GM21515 (cell line): Measurements from ENCODE around the gene FBXO10.

ENCODE experiments used
- ATAC-seq: cut with Tn5 transposase; IDR thresholded peaks from one replicate; pipeline ENCODE4 v1.9.1; 2021; ENCODE audit not compliant: unreplicated experiment

FBXO10 gene

GRCh38 chr9:37554318-37554717 is 21.9 kb downstream of the FBXO10 start:
- ATAC-seq = no peak

- no peak for ATAC-seq
Observed at GRCh38 chr9:37551888-37552287, 24.3 kb downstream of the FBXO10 start.

DNA sequence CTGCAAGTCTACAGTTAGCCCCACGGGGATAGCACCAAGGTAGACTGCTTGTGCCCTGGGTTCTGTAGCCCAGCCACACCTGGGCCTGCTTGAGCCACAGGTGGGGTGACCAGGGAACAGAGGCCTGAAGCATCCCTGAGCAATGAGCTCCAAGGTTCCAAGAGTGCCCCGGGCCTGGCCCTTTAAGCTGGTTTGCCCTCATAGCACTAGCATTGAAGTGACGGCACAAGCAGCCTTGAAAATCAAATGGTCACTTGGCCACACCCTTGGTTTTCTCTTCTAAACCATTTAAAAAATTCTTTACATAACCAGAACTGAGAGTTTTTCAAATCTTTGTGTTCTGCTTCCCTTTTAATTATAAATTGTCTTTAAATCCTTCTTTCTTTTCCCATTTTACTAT is 24.7 kb downstream of the FBXO10 start:
- no peak for ATAC-seq

GRCh38 chr9:37550781-37551180 is 25.4 kb downstream of the FBXO10 start:
- no peak for ATAC-seq

GRCh38 chr9:37549527-37549926 is 26.7 kb downstream of the FBXO10 start:
- ATAC-seq = no peak

DNA sequence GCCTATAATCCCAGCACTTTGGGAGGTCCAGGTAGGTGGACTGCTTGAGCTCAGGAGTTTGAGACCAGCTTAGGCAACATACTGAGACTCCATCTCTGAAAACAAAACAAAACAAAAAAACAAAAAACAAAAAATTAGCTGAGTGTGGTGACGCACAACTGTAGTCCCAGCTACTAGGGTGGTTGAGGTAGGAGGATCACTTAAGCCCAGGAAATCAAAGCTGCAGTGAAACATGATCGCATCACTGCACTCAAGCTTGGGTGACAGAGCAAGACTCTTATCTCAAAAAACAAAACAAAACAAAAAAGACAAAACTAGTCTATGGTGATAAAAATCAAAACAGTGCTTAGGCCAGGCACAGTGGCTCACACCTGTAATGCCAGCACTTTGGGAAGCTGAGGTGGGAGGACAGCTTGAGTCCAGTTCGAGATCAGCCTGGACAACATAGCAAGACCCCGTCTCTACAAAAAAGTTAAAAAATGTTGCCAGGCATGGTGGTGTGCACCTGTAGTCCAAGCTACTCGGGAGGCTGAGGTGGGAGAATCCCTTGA is 28.8 kb downstream of the FBXO10 start:
- no peak for ATAC-seq

GRCh38 chr9:37543468-37543867 is 32.7 kb downstream of the FBXO10 start:
- no peak for ATAC-seq

GRCh38 chr9:37542895-37543294 is 33.3 kb downstream of the FBXO10 start:
- ATAC-seq = no peak

DNA sequence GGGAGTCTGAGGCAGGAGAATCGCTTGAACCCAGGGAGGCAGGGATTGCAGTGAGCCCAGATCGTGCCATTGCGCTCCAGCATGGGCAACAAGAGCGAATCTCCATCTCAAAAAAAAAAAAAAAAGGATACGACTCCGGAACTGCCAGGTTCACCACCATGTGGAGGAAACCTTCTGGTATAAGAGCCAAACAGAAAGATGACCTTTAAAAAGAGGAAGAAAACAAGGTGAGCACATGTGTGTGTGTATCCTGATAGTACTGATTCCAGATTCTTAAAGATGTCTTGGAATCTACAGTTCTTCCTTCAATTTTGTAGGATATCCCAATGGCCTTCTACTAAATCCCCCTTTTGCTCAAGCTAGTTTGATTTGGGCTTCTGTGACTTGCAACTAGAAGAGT is 33.7 kb downstream of the FBXO10 start:
- no peak for ATAC-seq

GRCh38 chr9:37541465-37541864 is 34.7 kb downstream of the FBXO10 start:
- ATAC-seq = no peak

GRCh38 chr9:37540634-37541033 is 35.5 kb downstream of the FBXO10 start:
- ATAC-seq = no peak

DNA sequence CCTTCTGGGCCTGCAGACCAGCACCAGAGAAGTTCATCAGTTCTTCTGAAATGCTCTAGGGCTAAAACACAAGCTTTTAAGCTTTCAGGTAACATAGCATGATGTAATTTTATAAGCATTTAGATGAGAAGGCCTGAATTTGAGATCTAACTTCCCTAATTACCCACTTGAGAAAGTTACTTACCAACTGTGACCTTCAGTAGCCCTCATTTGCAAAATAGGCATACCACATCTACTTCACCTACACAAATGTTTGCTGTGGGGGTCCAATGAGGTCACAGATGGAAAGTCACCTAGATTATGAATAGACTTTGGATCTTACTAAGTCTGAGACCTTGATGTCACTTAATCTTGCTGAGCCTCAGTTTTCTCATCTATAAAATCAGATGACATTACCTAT is 36.5 kb downstream of the FBXO10 start:
- no peak for ATAC-seq

GRCh38 chr9:37538099-37538498 is 38.1 kb downstream of the FBXO10 start:
- no peak for ATAC-seq

DNA sequence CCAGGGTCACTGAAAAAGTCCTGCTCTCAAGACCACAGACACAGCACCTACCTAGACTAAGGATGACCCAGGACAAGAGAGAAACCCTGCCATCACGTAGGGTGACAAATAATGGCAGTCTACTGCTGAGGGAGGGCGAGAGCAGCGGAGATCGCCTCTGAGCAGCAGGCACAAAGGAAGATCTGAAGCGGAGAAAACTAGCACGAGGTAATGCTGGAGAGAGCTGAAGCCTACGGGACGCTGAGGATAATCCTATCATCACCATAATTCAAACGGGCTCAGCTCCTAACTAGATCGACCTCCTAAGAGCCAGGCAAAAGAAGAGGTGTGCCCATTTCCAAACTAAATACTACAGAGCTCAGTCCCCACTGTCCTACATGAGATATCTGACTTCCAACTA is 41.3 kb downstream of the FBXO10 start:
- no peak for ATAC-seq

- ATAC-seq = no peak
Observed at GRCh38 chr9:37534412-37534811, 41.8 kb downstream of the FBXO10 start.

DNA sequence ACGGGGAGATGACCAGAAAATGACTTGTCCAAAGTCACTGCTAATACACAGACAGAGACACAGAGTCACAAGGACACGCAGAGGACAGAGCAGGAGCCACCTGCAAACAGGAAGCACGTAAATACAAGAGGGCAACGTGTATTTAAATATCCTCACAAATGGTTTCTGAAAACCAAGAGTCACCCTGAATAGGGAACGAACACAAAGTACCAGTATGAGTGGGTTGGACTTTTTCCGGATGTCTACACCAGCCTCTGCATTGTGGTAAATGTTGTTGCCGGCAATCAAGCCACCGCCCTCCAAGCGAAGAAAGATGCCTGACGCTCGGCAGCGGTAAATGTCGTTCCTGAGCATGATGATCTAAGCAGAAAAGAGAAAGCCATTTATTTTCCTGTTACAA is 44.5 kb downstream of the FBXO10 start:
- peak; percentile 69 for ATAC-seq

GRCh38 chr9:37528652-37529471 is 47.3 kb downstream of the FBXO10 start:
- ATAC-seq = no peak

DNA sequence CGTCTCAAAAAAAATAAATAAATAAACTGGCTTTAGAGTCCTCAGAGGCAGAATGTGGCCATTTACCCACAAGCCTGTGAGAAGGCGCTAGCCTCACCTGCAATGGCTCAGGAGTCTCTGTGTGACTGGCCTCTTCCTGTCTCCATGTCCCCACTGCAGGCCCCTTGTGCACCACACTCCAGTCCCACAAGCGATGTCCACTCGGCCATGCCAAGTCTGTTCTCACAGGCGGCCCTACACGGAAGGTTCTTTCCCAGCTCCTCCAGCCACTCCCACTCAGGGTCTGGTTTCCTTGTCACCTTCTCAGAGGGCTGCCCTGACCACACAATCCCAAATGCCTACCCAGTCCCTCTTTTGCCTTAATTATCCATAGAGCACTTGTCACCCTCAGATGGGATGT is 52.3 kb downstream of the FBXO10 start:
- no peak for ATAC-seq

- no peak for ATAC-seq
Observed at GRCh38 chr9:37522971-37523370, 53.2 kb downstream of the FBXO10 start.

DNA sequence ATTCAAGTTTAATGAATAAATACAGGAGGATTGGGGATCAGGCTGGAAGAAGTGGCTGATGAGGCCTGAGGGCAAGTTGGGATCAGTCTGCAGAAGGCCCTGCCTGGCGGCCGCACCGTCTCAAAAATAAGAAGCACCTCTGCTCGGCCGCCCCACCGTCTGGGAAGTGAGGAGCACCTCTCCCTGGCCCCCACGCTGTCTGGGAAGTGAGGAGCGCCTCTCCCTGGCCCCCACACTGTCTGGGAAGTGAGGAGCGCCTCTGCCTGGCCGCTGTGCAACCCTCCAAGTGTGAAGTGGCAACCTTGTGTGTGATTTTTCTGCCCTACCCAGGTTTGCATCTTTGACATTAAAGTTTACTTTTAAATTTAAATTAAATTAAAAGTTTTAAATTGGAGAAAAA is 55.1 kb downstream of the FBXO10 start:
- ATAC-seq = no peak

DNA sequence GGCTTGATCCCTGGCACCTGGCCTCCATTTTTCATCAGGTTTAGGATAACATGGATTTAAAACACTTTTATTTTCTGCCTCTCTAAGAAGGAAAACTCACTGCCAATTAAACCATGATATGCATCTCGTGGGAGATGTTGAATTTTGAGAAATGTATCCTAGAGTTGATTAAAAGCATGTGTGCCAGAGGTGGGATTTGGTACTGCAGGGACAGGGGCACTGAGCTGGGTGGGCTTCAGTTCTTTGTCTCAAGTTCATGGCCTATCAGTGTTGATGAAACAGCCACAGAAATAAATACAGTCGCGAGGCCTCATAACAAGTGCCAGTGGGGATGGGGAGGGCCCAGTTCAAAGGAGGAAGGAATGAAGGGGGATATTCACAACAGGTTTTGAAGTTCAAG is 55.5 kb downstream of the FBXO10 start:
- ATAC-seq = no peak

DNA sequence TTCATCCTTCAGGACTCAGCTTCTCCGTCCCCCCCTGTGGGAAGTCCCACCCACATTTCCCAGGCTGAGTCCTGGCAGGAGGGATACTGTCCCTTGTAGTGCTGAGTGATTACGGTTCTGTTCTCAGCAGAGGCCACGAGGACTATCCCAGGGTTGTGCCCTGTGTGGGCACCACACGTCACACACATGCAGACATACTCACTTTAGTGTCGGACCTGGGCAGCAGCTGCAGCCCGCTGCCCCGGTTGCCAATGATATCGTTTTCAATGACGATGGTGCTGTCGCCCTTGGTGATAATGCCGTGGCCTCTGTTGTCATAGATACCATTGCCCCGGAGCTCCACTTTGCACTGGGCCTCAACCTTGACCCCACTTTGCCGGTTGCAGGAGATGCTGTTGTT is 58.3 kb downstream of the FBXO10 start:
- no peak for ATAC-seq
